Muscle of leg (tissue), 11 donors: ENCODE results near the gene NRIP2. TPM values are rescaled to one million over a fixed set of nuclear protein-coding genes. Genes with fewer than 3 reads are reported as not detected.

Experiments used
- DNase-seq: peaks from one replicate; pipeline ENCODE4 v3.0.0; 2013
- H3K27ac ChIP-seq: one replicate; pipeline ENCODE4 v1.5.1; 2013; ENCODE audit warnings: mild to moderate bottlenecking, low read length, control low read depth
- H3K27me3 ChIP-seq: one replicate; pipeline ENCODE4 v1.6.1; 2013; ENCODE audit warnings: low read length; ENCODE audit not compliant: control insufficient read depth, insufficient read depth
- H3K36me3 ChIP-seq: one replicate; pipeline ENCODE4 v1.6.1; 2013; ENCODE audit warnings: low read length; ENCODE audit not compliant: control insufficient read depth, insufficient read depth
- H3K4me1 ChIP-seq: one replicate; pipeline ENCODE4 v1.6.1; 2013; ENCODE audit warnings: low read length; ENCODE audit not compliant: control insufficient read depth, insufficient read depth
- H3K4me3 ChIP-seq: one replicate; pipeline ENCODE4 v1.5.1; 2013; ENCODE audit warnings: low read length, control low read depth
- H3K9me3 ChIP-seq: replicated peaks from 2 replicates; pipeline ENCODE4 v1.6.1; 2013; ENCODE audit warnings: low read depth, low read length; ENCODE audit not compliant: control insufficient read depth
- WGBS: methylation state at CpG from one replicate; pipeline ENCODE4 v1.1.5; 2013; ENCODE audit warnings: missing lambda C conversion rate; ENCODE audit not compliant: insufficient coverage; 5-methylcytosine and 5-hydroxymethylcytosine counted together
- polyA plus RNA-seq, 8 donors: library from polyadenylated mRNA; unstranded; fragments of 120-200 nt; gene quantifications; one replicate each; pipeline versions ENCODE4 v1.2.1 to v1.2.3, GENCODE V29; 2013; ENCODE audit warnings: inconsistent platforms in 1 of 8, low replicate concordance in 1 of 8; ENCODE audit not compliant: insufficient read length in 8 of 8, insufficient read depth in 1 of 8
- total RNA-seq: library from RNA; stranded (reverse); fragments of 120-200 nt; gene quantifications from one replicate; pipeline ENCODE4 v1.2.4, GENCODE V29; 2013

Gene NRIP2
- total and polyA plus RNA-seq, 9 donors = 2.3 to 6.6 (median 5.7) TPM

DNA sequence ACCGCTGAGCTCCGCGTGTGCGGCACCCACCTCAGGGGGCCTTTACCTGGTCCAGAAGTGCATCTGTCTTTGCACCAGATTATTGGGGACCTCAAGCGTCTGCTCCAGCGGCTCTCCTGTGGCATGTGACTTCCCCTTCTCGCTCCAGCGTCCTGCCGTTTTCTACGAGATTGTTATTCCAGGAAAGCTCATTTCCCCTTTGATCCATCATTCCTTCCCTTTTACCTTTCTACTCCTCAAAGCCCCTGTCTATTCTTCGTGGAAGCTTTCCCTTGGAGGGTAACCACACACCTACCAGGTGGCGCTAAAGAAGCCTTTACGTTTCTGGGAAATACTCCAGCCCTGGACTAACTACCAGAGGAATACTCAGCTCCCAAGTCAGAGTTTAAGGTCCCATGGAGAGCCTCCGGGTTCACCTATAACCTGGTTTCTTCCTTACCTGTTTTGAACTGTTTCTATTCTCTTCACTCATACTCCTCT, 38.6 kb downstream of the NRIP2 start:
- Histone ChIP-seq H3K36me3 (peaks cover 45% of the 10 kb centered on the region), H3K4me1 (peaks cover 14% of the 10 kb centered on the region), H3K4me3 (peak overlapping the region; percentile 75), H3K27me3 (peaks cover 9% of the 10 kb centered on the region), H3K9me3 (no peaks in the 10 kb centered on the region), H3K27ac (no peak overlapping the region)
- 6% methylated on average over 14 of the region's 14 CpGs for WGBS
- peak; percentile 21 for DNase-seq

DNA sequence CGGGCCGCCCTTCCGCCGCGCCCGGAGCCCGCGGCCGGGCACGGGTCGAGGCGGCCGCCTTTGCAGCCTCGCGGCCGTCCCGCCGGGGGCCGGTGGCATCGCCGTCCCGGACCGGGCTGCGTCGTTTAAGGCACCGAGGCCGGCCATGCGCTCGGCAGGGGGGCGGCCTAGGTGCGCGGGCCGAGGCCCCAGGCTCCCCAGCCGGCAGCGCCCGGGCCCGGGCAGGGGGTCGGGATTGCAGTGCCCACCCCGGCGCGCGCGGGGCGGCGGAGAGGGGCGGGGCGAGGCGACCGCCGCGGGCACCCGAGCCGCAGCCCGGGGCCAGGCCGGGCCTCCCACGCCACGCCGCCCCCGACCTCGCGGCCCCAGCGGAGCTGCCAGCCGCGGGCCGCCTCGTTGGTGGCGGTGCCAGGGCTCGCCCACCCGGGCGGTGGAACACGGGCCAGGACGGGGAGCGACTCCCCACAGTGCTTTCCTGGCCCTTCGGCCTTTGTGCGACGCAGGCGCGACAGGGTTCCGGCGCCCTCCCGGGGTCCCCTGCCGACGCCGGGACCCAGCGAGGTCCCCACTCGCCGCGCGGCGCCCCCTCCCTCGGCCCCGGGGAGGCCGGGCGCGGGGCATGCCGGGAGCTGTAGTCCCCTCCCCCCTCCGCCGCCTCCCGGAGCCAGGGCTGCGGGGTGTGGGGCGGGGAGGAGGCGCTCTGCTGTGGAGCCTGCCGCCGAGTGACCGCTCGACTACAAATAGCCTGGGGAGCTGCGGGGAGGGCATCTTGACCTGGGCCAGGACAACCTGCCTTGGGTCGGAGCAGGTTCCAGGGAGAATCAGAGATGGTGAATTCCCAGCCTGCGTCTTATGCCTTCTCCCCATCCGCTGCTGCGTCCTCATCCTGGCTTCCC, 39.3 kb downstream of the NRIP2 start:
- Histone ChIP-seq H3K4me1 (peaks cover 14% of the 10 kb centered on the region), H3K4me3 (peak overlapping the region; percentile 75), H3K9me3 (no peaks in the 10 kb centered on the region), H3K27me3 (peaks cover 9% of the 10 kb centered on the region), H3K36me3 (peaks cover 39% of the 10 kb centered on the region), H3K27ac (no peak overlapping the region)
- WGBS = under 1% methylated on average over 108 of the region's 111 CpGs
- peak; percentile 88 for DNase-seq

DNA sequence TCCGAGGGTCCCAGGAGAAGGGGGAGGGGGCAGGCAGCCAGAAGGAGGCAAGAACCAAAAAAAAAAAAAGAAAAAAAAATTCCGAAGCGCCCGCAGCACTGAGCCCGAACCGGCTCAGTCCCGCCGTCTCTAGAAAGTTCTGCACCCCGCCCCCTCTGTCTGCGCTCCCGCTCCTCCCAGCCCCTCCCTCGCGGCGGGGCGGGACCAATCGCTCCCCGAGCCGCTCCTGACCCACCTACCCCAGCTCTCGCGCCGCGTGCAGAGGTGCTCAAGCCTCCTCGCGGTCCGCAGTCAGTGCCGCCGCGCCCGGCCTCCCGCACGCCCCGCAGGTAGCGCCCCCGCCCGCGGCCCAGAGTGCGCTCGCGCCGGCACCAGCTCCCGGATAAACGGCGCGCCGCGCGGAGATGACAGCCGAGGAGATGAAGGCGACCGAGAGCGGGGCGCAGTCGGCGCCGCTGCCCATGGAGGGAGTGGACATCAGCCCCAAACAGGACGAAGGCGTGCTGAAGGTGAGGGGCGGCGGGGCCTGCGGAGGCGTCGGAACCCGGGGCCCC, 40.0 kb downstream of the NRIP2 start, which contains the start of gene FKBP4:
Gene FKBP4, plus strand, starts transcription at position 235 of the 554 bp plus-strand sequence. Its CDS starts 170 bp downstream, at position 405.
- H3K36me3 ChIP-seq = peaks cover 32% of the 10 kb centered on the region
- peaks cover 9% of the 10 kb centered on the region for H3K27me3 ChIP-seq
- peak within 1 kb of the TSS; percentile 77 for H3K27ac ChIP-seq
- DNase-seq = peak; percentile 96
- H3K4me1 ChIP-seq = peaks cover 14% of the 10 kb centered on the region
- no peaks in the 10 kb centered on the region for H3K9me3 ChIP-seq
- WGBS = under 1% methylated on average over 63 of the region's 63 CpGs
- peak within 1 kb of the TSS; percentile 75 for H3K4me3 ChIP-seq

DNA sequence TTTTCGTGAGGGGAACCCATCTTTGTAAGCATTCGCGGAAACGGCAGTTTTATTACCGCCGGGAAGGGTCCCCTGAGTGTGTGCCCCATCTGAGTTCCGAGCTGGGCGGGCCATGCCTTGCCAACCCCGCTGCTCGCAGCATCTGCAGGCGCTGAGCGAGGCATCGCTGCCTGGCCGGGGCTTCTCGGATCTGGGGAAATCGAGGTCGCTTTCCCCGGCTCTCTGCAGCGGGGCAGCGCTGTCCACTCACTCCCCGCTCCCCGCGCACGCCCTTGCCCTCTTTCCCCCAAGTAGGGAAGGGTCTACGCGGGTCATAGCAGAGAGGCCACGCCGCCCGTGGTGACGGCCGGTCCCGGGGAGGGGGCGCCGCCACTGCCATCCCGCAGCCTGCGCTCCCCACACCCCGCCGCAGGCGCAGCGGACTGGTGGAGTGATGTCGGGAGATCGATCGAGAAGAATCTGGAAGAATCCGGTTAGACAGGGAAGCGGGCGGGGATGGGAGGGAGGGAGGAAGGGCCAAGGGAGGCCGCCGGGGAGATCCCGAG, 40.6 kb downstream of the NRIP2 start:
- Histone ChIP-seq H3K4me1 (peaks cover 14% of the 10 kb centered on the region), H3K4me3 (peak overlapping the region; percentile 63), H3K27ac (peak overlapping the region; percentile 77), H3K27me3 (peaks cover 9% of the 10 kb centered on the region), H3K9me3 (no peaks in the 10 kb centered on the region), H3K36me3 (peaks cover 26% of the 10 kb centered on the region)
- no peak for DNase-seq
- WGBS = 2% methylated on average over 43 of the region's 49 CpGs

DNA sequence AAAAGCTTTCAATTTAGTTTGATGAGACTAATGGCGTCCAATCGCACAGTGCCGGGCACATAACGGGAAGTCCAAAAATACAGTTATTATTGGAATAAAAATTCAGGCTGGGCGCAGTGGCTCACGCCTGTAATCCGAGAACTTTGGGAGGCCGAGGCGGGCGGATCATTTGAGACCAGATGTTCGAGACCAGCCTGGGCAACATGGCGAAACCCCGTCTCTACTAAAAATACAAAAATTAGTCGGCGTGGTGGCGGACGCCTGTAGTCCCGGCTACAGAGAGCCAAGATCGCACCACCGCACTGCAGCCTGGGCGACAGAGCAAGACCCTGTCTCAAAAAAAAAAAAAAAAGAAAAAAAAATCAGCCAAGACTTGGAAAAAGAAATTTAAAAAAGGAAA, 41.3 kb downstream of the NRIP2 start:
- H3K4me3 ChIP-seq = no peak overlapping the region
- no peak overlapping the region for H3K27ac ChIP-seq
- peaks cover 19% of the 10 kb centered on the region for H3K36me3 ChIP-seq
- WGBS = 94% methylated on average over 8 of the region's 21 CpGs
- H3K27me3 ChIP-seq = peaks cover 9% of the 10 kb centered on the region
- H3K4me1 ChIP-seq = peaks cover 14% of the 10 kb centered on the region
- DNase-seq = no peak
- no peaks in the 10 kb centered on the region for H3K9me3 ChIP-seq

DNA sequence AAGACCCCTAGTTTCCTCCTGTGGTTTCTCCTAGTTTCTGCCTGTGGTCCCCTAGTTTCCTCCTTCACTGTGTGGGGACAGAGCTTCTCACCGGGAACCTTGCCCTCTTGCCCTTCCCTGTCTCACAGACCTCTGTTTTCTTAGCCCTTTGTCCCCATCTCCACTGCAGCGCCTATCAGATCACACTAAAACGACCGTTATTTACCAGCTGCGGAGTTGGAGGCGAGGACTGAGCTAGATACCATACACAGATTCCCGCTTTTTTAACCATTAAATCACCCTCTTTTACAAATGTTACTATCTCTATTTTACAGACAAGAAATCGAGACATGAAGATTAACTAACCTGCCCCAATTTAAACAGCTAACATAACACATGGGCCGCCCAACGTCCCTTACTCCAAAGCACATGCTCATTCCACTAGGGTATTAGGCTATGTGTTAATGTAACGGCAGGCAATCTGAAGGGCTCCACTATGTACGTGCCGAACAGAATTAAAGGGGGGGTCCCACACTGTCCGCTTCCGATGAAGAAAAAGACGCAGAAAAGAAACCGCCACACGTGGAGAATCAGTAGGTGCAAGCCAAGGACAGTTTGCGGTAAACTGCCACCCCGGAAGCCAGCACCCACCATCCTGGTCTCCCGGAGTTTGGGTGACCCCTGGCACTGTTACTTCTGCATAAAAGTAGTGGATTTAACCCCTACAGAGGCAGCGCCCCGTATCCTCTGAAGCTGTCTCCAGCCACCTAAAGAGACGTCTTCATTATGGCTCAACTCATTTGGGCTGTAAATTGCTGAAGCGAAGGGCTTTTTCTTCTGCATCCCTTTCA, 41.9 kb downstream of the NRIP2 start:
- Histone ChIP-seq H3K4me1 (peaks cover 14% of the 10 kb centered on the region), H3K27ac (no peak overlapping the region), H3K4me3 (no peak overlapping the region), H3K36me3 (peaks cover 13% of the 10 kb centered on the region), H3K27me3 (peaks cover 9% of the 10 kb centered on the region), H3K9me3 (no peaks in the 10 kb centered on the region)
- 56% methylated on average over 19 of the region's 25 CpGs for WGBS
- no peak for DNase-seq

DNA sequence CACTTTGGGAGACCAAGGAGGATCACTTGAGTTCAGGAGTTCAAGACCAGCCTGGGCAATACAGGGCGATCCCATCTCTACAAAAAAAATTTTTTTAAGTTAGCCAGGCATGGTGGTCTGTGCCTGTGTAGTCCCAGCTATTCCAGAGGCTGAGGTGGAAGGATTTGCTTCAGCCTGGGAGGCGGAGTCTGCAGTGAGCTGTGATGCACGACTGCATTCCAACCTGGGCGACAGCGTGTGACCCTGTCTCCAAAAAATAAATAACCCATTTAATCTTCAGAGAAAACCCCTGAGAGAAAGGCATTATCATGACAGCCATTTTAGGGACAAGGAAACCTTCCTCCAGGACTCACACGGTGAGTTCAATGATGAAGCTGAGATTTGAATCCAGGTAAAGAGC, 43.7 kb downstream of the NRIP2 start:
- no peaks in the 10 kb centered on the region for H3K9me3 ChIP-seq
- H3K36me3 ChIP-seq = no peaks in the 10 kb centered on the region
- DNase-seq = no peak
- 90% methylated on average over 2 of the region's 6 CpGs for WGBS
- no peak overlapping the region for H3K27ac ChIP-seq
- peaks cover 8% of the 10 kb centered on the region for H3K4me1 ChIP-seq
- H3K27me3 ChIP-seq = peaks cover 9% of the 10 kb centered on the region
- no peak overlapping the region for H3K4me3 ChIP-seq

DNA sequence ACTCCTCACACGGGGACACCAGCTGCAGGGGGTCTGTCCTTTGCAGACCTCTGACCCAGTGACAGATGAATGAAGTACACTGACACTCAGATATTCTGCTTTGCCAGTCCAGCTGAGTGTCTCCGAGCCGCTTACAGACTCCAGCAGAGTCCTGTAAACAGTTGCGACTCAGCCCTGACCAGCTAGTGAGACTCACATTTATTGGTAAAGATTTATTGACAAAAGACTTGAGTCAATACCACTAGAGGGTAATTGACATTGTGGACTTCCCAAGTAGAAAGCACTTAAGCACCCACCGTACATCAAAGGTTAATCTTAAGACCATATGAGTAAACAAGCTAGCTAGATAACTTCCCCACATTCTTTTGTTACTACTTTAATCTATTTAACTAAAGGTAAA, 49.8 kb downstream of the NRIP2 start:
- H3K9me3 ChIP-seq = no peaks in the 10 kb centered on the region
- H3K36me3 ChIP-seq = no peaks in the 10 kb centered on the region
- peaks cover 18% of the 10 kb centered on the region for H3K27me3 ChIP-seq
- H3K27ac ChIP-seq = no peak overlapping the region
- no peak overlapping the region for H3K4me3 ChIP-seq
- H3K4me1 ChIP-seq = peaks cover 3% of the 10 kb centered on the region
- DNase-seq = no peak
- 14% methylated on average over 1 of the region's 5 CpGs for WGBS

DNA sequence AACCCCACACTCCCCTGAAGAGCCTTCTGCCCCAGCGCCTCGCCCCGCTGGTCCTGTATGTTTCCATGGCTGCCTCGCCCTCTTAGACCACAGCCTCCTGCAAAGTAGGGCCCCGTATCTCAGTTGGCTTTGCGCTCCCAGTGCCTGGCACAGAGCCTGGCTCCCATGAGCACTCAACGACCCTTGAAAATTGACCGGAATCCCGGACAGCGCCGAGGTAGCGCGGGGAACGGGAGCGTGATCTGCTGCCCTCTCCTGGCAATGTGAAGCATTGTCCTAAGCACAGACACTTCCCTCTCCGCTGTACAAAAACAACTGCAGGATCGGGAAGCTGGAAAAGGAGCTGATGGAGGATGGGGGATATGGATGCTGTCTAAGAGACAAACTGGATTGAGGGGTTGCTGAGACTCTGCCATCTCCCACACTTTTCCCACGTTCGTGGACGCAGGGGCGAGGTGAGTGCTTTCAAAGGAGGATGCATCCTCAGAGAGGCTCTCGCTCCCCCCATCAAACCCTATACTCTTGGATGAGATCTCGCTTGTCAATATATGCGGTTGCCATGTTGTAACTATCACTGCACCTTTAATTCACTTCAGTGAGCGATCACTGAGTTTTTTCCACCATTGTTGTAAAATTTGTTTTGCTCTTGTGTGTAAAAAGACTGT, 50.8 kb downstream of the NRIP2 start:
- Histone ChIP-seq H3K36me3 (no peaks in the 10 kb centered on the region), H3K4me1 (peaks cover 8% of the 10 kb centered on the region), H3K4me3 (no peak overlapping the region), H3K27me3 (peaks cover 18% of the 10 kb centered on the region), H3K27ac (no peak overlapping the region), H3K9me3 (no peaks in the 10 kb centered on the region)
- 9% methylated on average over 6 of the region's 25 CpGs for WGBS
- DNase-seq = peak; percentile 73
